Liver (tissue), 3 donors: ENCODE data around the gene EIF3L.
"Not testable (repeated sequence)": the region's sequence is repeated elsewhere in the genome, so short reads cannot be mapped to it uniquely, and the experiment has no call there.

Experiments
- CTCF ChIP-seq: fragments of 150-350 bp; IDR thresholded peaks from 2 replicates; pipeline ENCODE4 v1.5.1; 2017; ENCODE audit warnings: improper control_type of control experiment, low read depth, low read length; ENCODE audit not compliant: missing input control
- EGR1 ChIP-seq, 2 donors: IDR thresholded peaks; 2 replicates each; pipeline ENCODE4 v1.6.1; 2016 to 2018; ENCODE audit warnings: antibody characterized with exemption in 2 of 2, low read depth in 2 of 2
- RAD21 ChIP-seq, 2 donors: IDR thresholded peaks; 2 replicates each; pipeline ENCODE4 v1.6.1; 2016; ENCODE audit warnings: antibody characterized with exemption in 2 of 2, mild to moderate bottlenecking in 2 of 2
- REST ChIP-seq: IDR thresholded peaks from 2 replicates; pipeline ENCODE4 v1.6.1; 2016; ENCODE audit warnings: antibody characterized with exemption, mild to moderate bottlenecking
- SP1 ChIP-seq: IDR thresholded peaks from 2 replicates; pipeline ENCODE4 v1.6.1; 2018; ENCODE audit warnings: antibody characterized with exemption, mild to moderate bottlenecking
- TAF1 ChIP-seq: conservative IDR thresholded peaks from 2 replicates; pipeline ENCODE4 v1.6.1; 2016; ENCODE audit warnings: antibody characterized with exemption, mild to moderate bottlenecking
- YY1 ChIP-seq: IDR thresholded peaks from 2 replicates; pipeline ENCODE4 v1.6.1; 2016; ENCODE audit warnings: antibody characterized with exemption, mild to moderate bottlenecking
- ZBTB33 ChIP-seq: IDR thresholded peaks from 2 replicates; pipeline ENCODE4 v1.6.1; 2016; ENCODE audit warnings: antibody characterized with exemption
- donor health status: healthy.
- donor health status: healthy.

GRCh38 chr22:37799979-37800378 is 49.2 kb upstream of the EIF3L start:
- TF ChIP-seq CTCF; RAD21 (IDR thresholded peaks at IDR 0.05); YY1; REST; TAF1; EGR1 (IDR thresholded peaks at IDR 0.05; ENCODE audit: low read depth in 2 of 2); SP1; ZBTB33: not testable (repeated sequence)
